K562 (cell line): ENCODE data around the gene PLAC1. TPM values are rescaled to one million over a fixed set of nuclear protein-coding genes. Genes with fewer than 3 reads are reported as not detected.

Experiments
- ATAC-seq: fragments of 200-7000 bp; cut with Tn5 transposase; 3 replicates; pipeline ENCODE4 v1.9.1; 2020; ENCODE audit warnings: moderate library complexity
- BruUV-seq: library from RNA; stranded (reverse); fragments of 400-500 nt; replicated peaks from 2 replicates; lab custom pipeline; 2021; lab: Mats Ljungman, UMichigan
- CTCF ChIA-PET: fragments of 300-600 bp; formaldehyde crosslinking; extraction: SDS; loops from one replicate; lab custom pipeline; 2021; ENCODE audit warnings: low intra/inter-chr PET ratio; lab: Yijun Ruan, JAX
- POLR2A ChIA-PET: fragments of 300-600, 350-650 bp; sonication (Branson Sonifier 250); formaldehyde crosslinking; extraction: SDS; loops from one replicate; lab custom pipeline; 2021; ENCODE audit warnings: antibody characterized with exemption, inconsistent platforms; lab: Yijun Ruan, JAX
- DNase-seq, 4 experiments: peaks; one replicate each; pipeline versions ENCODE4 v3.0.0 to v3.0.0-alpha.2; 2011 to 2018; ENCODE audit warnings: low spot score in 3 of 4, mixed read lengths in 3 of 4; ENCODE audit errors: extremely low read depth in 1 of 4
- FAIRE-seq: peaks from 2 replicates; lab custom pipeline; 2011; peaks lifted over from hg19 to GRCh38; lab: Jason Lieb, UNC
- H2AFZ ChIP-seq: 2 replicates; pipeline ENCODE4 v1.6.0; 2011; ENCODE audit warnings: low read depth, low read length, control low read depth, inconsistent platforms
- H3K27ac ChIP-seq: fragments of 200-600 bp; 3 replicates; pipeline ENCODE4 v1.8.0; 2011; ENCODE audit warnings: low read depth, mild to moderate bottlenecking, control low read depth, inconsistent platforms, low read length, moderate library complexity, mixed read lengths; ENCODE audit errors: extremely low read depth
- H3K27me3 ChIP-seq, 2 experiments: fragments of 300-600 bp in 1 of 2; 2 replicates in 1 of 2; 3 replicates in 1 of 2; pipeline versions ENCODE4 v1.6.0 to v1.8.0; 2011; ENCODE audit warnings: inconsistent platforms in 2 of 2, low read length in 2 of 2, mild to moderate bottlenecking in 1 of 2, mixed read lengths in 1 of 2, moderate library complexity in 1 of 2; ENCODE audit not compliant: control insufficient read depth in 2 of 2, insufficient read depth in 2 of 2
- H3K36me3 ChIP-seq: fragments of 300-600 bp; 3 replicates; pipeline ENCODE4 v1.8.0; 2011; ENCODE audit warnings: mild to moderate bottlenecking, low read length, inconsistent platforms; ENCODE audit not compliant: control insufficient read depth, insufficient read depth
- H3K4me1 ChIP-seq, 2 experiments: fragments of 200-600 bp in 1 of 2; replicated peaks in 1 of 2; 2 replicates in 1 of 2; 3 replicates in 1 of 2; pipeline versions ENCODE4 v1.5.1 to v1.8.0; 2011; ENCODE audit warnings: inconsistent platforms in 2 of 2, low read length in 2 of 2, mild to moderate bottlenecking in 1 of 2, mixed read lengths in 1 of 2, moderate library complexity in 1 of 2; ENCODE audit not compliant: control insufficient read depth in 2 of 2, insufficient read depth in 2 of 2
- H3K4me2 ChIP-seq: 2 replicates; pipeline ENCODE4 v1.6.1; 2011; ENCODE audit warnings: low read length, control low read depth, inconsistent platforms, mixed read lengths; ENCODE audit not compliant: insufficient read depth
- H3K4me3 ChIP-seq: fragments of 200-600 bp; sonication (generic), shearing (Covaris generic); 2 replicates; pipeline ENCODE4 v1.5.1; 2016; ENCODE audit warnings: control low read depth, inconsistent platforms
- H3K79me2 ChIP-seq: fragments of 200-600 bp; 3 replicates; pipeline ENCODE4 v1.8.0; 2011; ENCODE audit warnings: low read length, inconsistent platforms; ENCODE audit not compliant: control insufficient read depth, insufficient read depth
- H3K9ac ChIP-seq, 2 experiments: 2 replicates each; pipeline versions ENCODE4 v1.6.0 to v1.6.1; 2011; ENCODE audit warnings: low read depth in 2 of 2, low read length in 2 of 2, control low read depth in 1 of 2, inconsistent platforms in 1 of 2, mild to moderate bottlenecking in 1 of 2, mixed read lengths in 1 of 2; ENCODE audit not compliant: insufficient read depth in 1 of 2
- H3K9me1 ChIP-seq: one replicate; pipeline ENCODE4 v1.6.0; 2011; ENCODE audit warnings: inconsistent platforms, mild to moderate bottlenecking, low read length, moderate library complexity; ENCODE audit not compliant: control insufficient read depth, insufficient read depth
- H3K9me3 ChIP-seq: replicated peaks from 2 replicates; pipeline ENCODE4 v1.5.1; 2011; ENCODE audit warnings: low read depth, low read length, inconsistent platforms; ENCODE audit not compliant: control insufficient read depth, insufficient read depth
- H4K20me1 ChIP-seq: replicated peaks from 2 replicates; pipeline ENCODE4 v1.6.1; 2011; ENCODE audit warnings: low read length, inconsistent platforms, mixed read lengths; ENCODE audit not compliant: control insufficient read depth, insufficient read depth
- CREB1 ChIP-seq, 2 experiments: sonication (generic) in 1 of 2; formaldehyde crosslinking in 1 of 2; IDR thresholded peaks; 2 replicates each; pipeline versions ENCODE4 v1.6.1 to v1.8.0; 2012 to 2022; ENCODE audit warnings: inconsistent platforms in 1 of 2, mild to moderate bottlenecking in 1 of 2, missing genetic modification reagents in 1 of 2, moderate library complexity in 1 of 2
- ETV1 ChIP-seq: fragments of 450-650 bp; conservative IDR thresholded peaks from 2 replicates; pipeline ENCODE4 v1.6.1; 2016; ENCODE audit warnings: missing genetic modification characterization, control low read depth, low read depth, missing compliant biosample characterization
- FOXO4 ChIP-seq: fragments of 450-650 bp; formaldehyde crosslinking; IDR thresholded peaks from 2 replicates; pipeline ENCODE4 v1.4.0; 2020; ENCODE audit warnings: mild to moderate bottlenecking, moderate library complexity
- FOXP1 ChIP-seq: sonication (generic); formaldehyde crosslinking; IDR thresholded peaks from 2 replicates; pipeline ENCODE4 v1.8.0; 2022; ENCODE audit warnings: mild to moderate bottlenecking, missing genetic modification reagents
- PHF8 ChIP-seq: fragments of 200-600 bp; sonication (generic); IDR thresholded peaks from 2 replicates; pipeline ENCODE4 v1.6.1; 2012; ENCODE audit warnings: mixed run types, mild to moderate bottlenecking, inconsistent platforms, low read length, moderate library complexity, borderline replicate concordance
- POLR2AphosphoS5 ChIP-seq: IDR thresholded peaks from 2 replicates; pipeline ENCODE4 v1.6.1; 2011; ENCODE audit warnings: mild to moderate bottlenecking, low read depth, low read length, moderate library complexity; ENCODE audit not compliant: control insufficient read depth, insufficient read depth
- POLR2G ChIP-seq: fragments of 200-400 bp; formaldehyde crosslinking; IDR thresholded peaks from 2 replicates; pipeline ENCODE4 v1.6.1; 2017; ENCODE audit warnings: low read depth, mild to moderate bottlenecking, antibody characterized with exemption, low read length, moderate library complexity
- SIN3A ChIP-seq, 2 experiments: fragments of 150-350 bp in 1 of 2; IDR thresholded peaks; 2 replicates each; pipeline ENCODE4 v1.6.1; 2011 to 2016; ENCODE audit warnings: borderline replicate concordance in 2 of 2, low read depth in 2 of 2, low read length in 2 of 2, mild to moderate bottlenecking in 2 of 2, moderate library complexity in 2 of 2; ENCODE audit not compliant: control insufficient read depth in 1 of 2
- TAL1 ChIP-seq: fragments of 450-650 bp; IDR thresholded peaks from 2 replicates; pipeline ENCODE4 v1.6.1; 2016; ENCODE audit warnings: mild to moderate bottlenecking
- TCF15 ChIP-seq: fragments of 250-450 bp; sonication (Bioruptor Pico); IDR thresholded peaks from 2 replicates; pipeline ENCODE4 v1.8.0; 2022; ENCODE audit warnings: moderate library complexity, mild to moderate bottlenecking, inconsistent platforms
- USF1 ChIP-seq: sonication (generic); formaldehyde crosslinking; IDR thresholded peaks from 2 replicates; pipeline ENCODE4 v1.9.0; 2022; ENCODE audit warnings: mild to moderate bottlenecking, missing genetic modification reagents
- ZNF197 ChIP-seq: fragments of 200-800 bp; sonication (Bioruptor generic); IDR thresholded peaks from 2 replicates; pipeline ENCODE4 v1.6.1; 2016; ENCODE audit warnings: low read depth, missing genetic modification characterization, missing compliant biosample characterization
- ZNF263 ChIP-seq: sonication (generic); formaldehyde crosslinking; IDR thresholded peaks from 2 replicates; pipeline ENCODE4 v1.8.0; 2022; ENCODE audit warnings: mild to moderate bottlenecking, missing genetic modification reagents, borderline replicate concordance
- ZNF695 ChIP-seq: fragments of 450-650 bp; formaldehyde crosslinking; IDR thresholded peaks from 2 replicates; pipeline ENCODE4 v1.4.0; 2020; ENCODE audit warnings: mild to moderate bottlenecking, moderate library complexity
- WGBS: fragments of 100-300 bp; shearing (Covaris generic); methylation state at CpG from one replicate; pipeline ENCODE4 v1.1.6; 2016; ENCODE audit warnings: low coverage, mixed read lengths; ENCODE audit not compliant: insufficient coverage; ENCODE audit errors: missing lambda C conversion rate; 5-methylcytosine and 5-hydroxymethylcytosine counted together
- in situ Hi-C: fragments of 300-500 bp; cut with MboI; formaldehyde crosslinking; loops from 4 replicates; pipeline ENCODE4 v1.15.0; 2018; ENCODE audit warnings: inconsistent platforms, mixed read lengths
- intact Hi-C: fragments of 100-400 bp; cut with micrococcal nuclease; formaldehyde crosslinking; loops from 2 replicates; pipeline ENCODE4 v1.14.2; 2022
- polyA plus RNA-seq, 8 experiments: library from polyadenylated mRNA; depleted of rRNA in 4 of 8; stranded (reverse) in 5 of 8; unstranded in 3 of 8; fragments of >200 nt; fragmentation: Nextera tagmentation in 2 of 8; fragmentation: Illumina TruSeq in 1 of 8; extraction: Ambion mirVana in 2 of 8; extraction: Trizol in 1 of 8; gene quantifications; 2 replicates each; pipeline versions ENCODE4 v1.2.1 to v1.2.3, GENCODE V29; 2011 to 2014; ENCODE audit warnings: inconsistent platforms in 1 of 8, missing spikeins in 1 of 8
- total RNA-seq, 7 experiments: library from RNA; depleted of rRNA in 6 of 7; stranded (reverse); fragments of >200 nt in 6 of 7; fragmentation: Illumina TruSeq in 2 of 7; extraction: Trizol in 2 of 7; gene quantifications; 2 replicates each; pipeline versions ENCODE4 v1.2.1 to v1.2.3, GENCODE V29; 2011 to 2021; ENCODE audit warnings: low replicate concordance in 1 of 7

PLAC1 gene
- total and polyA plus RNA-seq, 9 of the 15 experiments (the other 6 are each of a cell fraction or from before 2014, with no cell fraction given) = 0.82 to 9.1 (median 1.7) TPM

GRCh38 chrX:134653835-134654234 lies 4.4 kb downstream of the PLAC1 start:
- no CpG with 5 or more reads among the region's 1 CpG for WGBS
- no peak for FAIRE-seq
- in situ Hi-C loops = no loop called here

More at GRCh38 chrX:134653835-134654234, 4.4 kb downstream of the PLAC1 start:
- CTCF ChIA-PET = no interaction called here
- ATAC-seq (no peak), DNase-seq (no peak)
- no peak overlapping the region for H3K4me2 ChIP-seq
- no peaks in the 10 kb centered on the region for H3K9me3 ChIP-seq
- H4K20me1 ChIP-seq = no peaks in the 10 kb centered on the region
- H3K9me1 ChIP-seq = no peaks in the 10 kb centered on the region
- H3K79me2 ChIP-seq = no peaks in the 10 kb centered on the region
- no peak overlapping the region for H2AFZ ChIP-seq
- no peaks in the 10 kb centered on the region for H3K36me3 ChIP-seq
- BruUV-seq = no TSS peak
- no peak overlapping the region for H3K27ac ChIP-seq
- TF ChIP-seq FOXP1 (no peak), TCF15 (CRISPR knock-in tag) (no peak), ZNF263 (no peak), USF1 (CRISPR knock-in tag) (no peak), POLR2G (no peak), ZNF197 (CRISPR knock-in tag) (no peak), POLR2AphosphoS5 (no peak), PHF8 (no peak), CREB1 (IDR thresholded peaks at IDR 0.05) (no peak), CREB1 (CRISPR knock-in tag; IDR thresholded peaks at IDR 0.05) (no peak), FOXO4 (CRISPR knock-in tag) (no peak), TAL1 (no peak), ZNF695 (no peak), ETV1 (no peak), SIN3A (IDR thresholded peaks at IDR 0.05; ENCODE audit: borderline replicate concordance in 2 of 2, control insufficient read depth in 1 of 2, low read depth in 2 of 2, low read length in 2 of 2) (no peak)
- no peak overlapping the region for H3K9ac ChIP-seq
- intact Hi-C loops = no loop called here
- peaks cover 0 to 2% of the 10 kb centered on the region in 2 experiments; a peak in 1 of 5 replicates for H3K4me1 ChIP-seq
- POLR2A ChIA-PET = no interaction called here
- no peak overlapping the region for H3K4me3 ChIP-seq
- no peaks in the 10 kb centered on the region; a peak in 1 of 5 replicates for H3K27me3 ChIP-seq
